K562 (cell line): ENCODE results near the gene ICAM1. TPM values are rescaled to one million over a fixed set of nuclear protein-coding genes. Genes with fewer than 3 reads are reported as not detected.

Source experiments
- BRCA1 ChIP-seq, 2 experiments: fragments of 450-650 bp in 1 of 2; sonication (generic) in 1 of 2; formaldehyde crosslinking in 1 of 2; IDR thresholded peaks; 2 replicates each; pipeline versions ENCODE4 v1.5.0 to v1.6.1; 2017 to 2020; ENCODE audit warnings: mild to moderate bottlenecking in 1 of 2, missing genetic modification reagents in 1 of 2
- CHD4 ChIP-seq: fragments of 200-600 bp; sonication (generic); IDR thresholded peaks from 3 replicates; pipeline ENCODE4 v1.6.1; 2012; ENCODE audit warnings: low read depth, mild to moderate bottlenecking, mixed read lengths, low read length, inconsistent platforms; ENCODE audit not compliant: insufficient read depth, insufficient replicate concordance, poor library complexity, severe bottlenecking
- CSDE1 ChIP-seq, 2 experiments: fragments of 450-650 bp; IDR thresholded peaks; 2 replicates each; pipeline ENCODE4 v1.6.1; 2016; ENCODE audit warnings: mild to moderate bottlenecking in 1 of 2
- ERF ChIP-seq: fragments of 450-650 bp; formaldehyde crosslinking; IDR thresholded peaks from 2 replicates; pipeline ENCODE4 v1.4.0; 2020; ENCODE audit warnings: mild to moderate bottlenecking, mixed read lengths
- FOS ChIP-seq: IDR thresholded peaks from 3 replicates; pipeline ENCODE4 v1.6.1; 2011; ENCODE audit not compliant: insufficient read length; ENCODE audit errors: extremely low read depth
- FOSL1 ChIP-seq: fragments of 200-800 bp; sonication (Bioruptor generic); conservative IDR thresholded peaks from 2 replicates; pipeline ENCODE4 v1.6.1; 2016; ENCODE audit warnings: missing genetic modification characterization, missing compliant biosample characterization
- MBD2 ChIP-seq: sonication (generic); IDR thresholded peaks from 2 replicates; pipeline ENCODE4 v1.6.1; 2016; ENCODE audit warnings: low read depth, borderline replicate concordance
- MTA2 ChIP-seq: fragments of 450-650 bp; IDR thresholded peaks from 2 replicates; pipeline ENCODE4 v1.6.1; 2016; ENCODE audit warnings: low read depth
- NBN ChIP-seq: fragments of 450-650 bp; IDR thresholded peaks from 2 replicates; pipeline ENCODE4 v1.6.1; 2016; ENCODE audit warnings: low read depth, mild to moderate bottlenecking
- NFE2 ChIP-seq: IDR thresholded peaks from 2 replicates; pipeline ENCODE4 v1.6.1; 2014; ENCODE audit warnings: antibody characterized with exemption, low read depth
- NR2C1 ChIP-seq, 2 experiments: fragments of 450-650 bp; IDR thresholded peaks; 2 replicates each; pipeline ENCODE4 v1.6.1; 2017; ENCODE audit warnings: mild to moderate bottlenecking in 2 of 2, antibody characterized with exemption in 1 of 2, inconsistent platforms in 1 of 2, missing compliant biosample characterization in 1 of 2, missing genetic modification characterization in 1 of 2
- NR2F6 ChIP-seq: fragments of 450-650 bp; formaldehyde crosslinking; IDR thresholded peaks from 2 replicates; pipeline ENCODE4 v1.4.0; 2020; ENCODE audit warnings: mild to moderate bottlenecking
- PRMT5 ChIP-seq: sonication (generic); formaldehyde crosslinking; IDR thresholded peaks from 2 replicates; pipeline ENCODE4 v1.5.0; 2020; ENCODE audit warnings: missing genetic modification reagents
- RBM25 ChIP-seq: fragments of 200-400 bp; formaldehyde crosslinking; IDR thresholded peaks from 2 replicates; pipeline ENCODE4 v1.6.1; 2018; ENCODE audit warnings: low read length, low read depth, moderate library complexity; ENCODE audit not compliant: severe bottlenecking
- SMARCA5 ChIP-seq: fragments of 450-650 bp; IDR thresholded peaks from 2 replicates; pipeline ENCODE4 v1.6.1; 2016
- TAF7 ChIP-seq: fragments of 450-650 bp; IDR thresholded peaks from 2 replicates; pipeline ENCODE4 v1.6.1; 2016; ENCODE audit warnings: missing genetic modification characterization, missing compliant biosample characterization
- TRIM24 ChIP-seq, 2 experiments: fragments of 450-650 bp; IDR thresholded peaks; 2 replicates each; pipeline ENCODE4 v1.6.1; 2016
- ZBED1 ChIP-seq: IDR thresholded peaks from 2 replicates; pipeline ENCODE4 v1.6.1; 2014
- ZBTB7A ChIP-seq: IDR thresholded peaks from 2 replicates; pipeline ENCODE4 v1.6.1; 2011; ENCODE audit warnings: low read depth, mild to moderate bottlenecking, low read length, moderate library complexity, borderline replicate concordance; ENCODE audit not compliant: control insufficient read depth
- ZNF217 ChIP-seq: sonication (generic); formaldehyde crosslinking; IDR thresholded peaks from 2 replicates; pipeline ENCODE4 v1.8.0; 2022; ENCODE audit warnings: mild to moderate bottlenecking, missing genetic modification reagents
- ZNF253 ChIP-seq: fragments of 250-450 bp; sonication (Bioruptor Pico); conservative IDR thresholded peaks from 2 replicates; pipeline ENCODE4 v1.6.1; 2021; ENCODE audit warnings: mild to moderate bottlenecking
- ZNF311 ChIP-seq: fragments of 250-450 bp; sonication (Bioruptor Pico); IDR thresholded peaks from 2 replicates; pipeline ENCODE4 v1.4.0; 2020; ENCODE audit warnings: mild to moderate bottlenecking, moderate library complexity
- ZNF324 ChIP-seq: fragments of 250-450 bp; sonication (Bioruptor Pico); IDR thresholded peaks from 2 replicates; pipeline ENCODE4 v1.4.0; 2020; ENCODE audit warnings: mild to moderate bottlenecking
- ZNF408 ChIP-seq: fragments of 250-450 bp; sonication (Bioruptor Pico); IDR thresholded peaks from 2 replicates; pipeline ENCODE4 v1.4.0; 2020; ENCODE audit warnings: low read depth, mild to moderate bottlenecking, moderate library complexity
- ZNF551 ChIP-seq: fragments of 250-450 bp; sonication (Bioruptor Pico); IDR thresholded peaks from 2 replicates; pipeline ENCODE4 v1.5.0; 2021; ENCODE audit warnings: mild to moderate bottlenecking, moderate library complexity
- ZNF764 ChIP-seq: fragments of 250-450 bp; sonication (Bioruptor Pico); IDR thresholded peaks from 2 replicates; pipeline ENCODE4 v1.4.0; 2020; ENCODE audit warnings: low read depth, mild to moderate bottlenecking, moderate library complexity
- polyA plus RNA-seq, 8 experiments: library from polyadenylated mRNA; depleted of rRNA in 4 of 8; stranded (reverse) in 5 of 8; unstranded in 3 of 8; fragments of >200 nt; fragmentation: Nextera tagmentation in 2 of 8; fragmentation: Illumina TruSeq in 1 of 8; extraction: Ambion mirVana in 2 of 8; extraction: Trizol in 1 of 8; gene quantifications; 2 replicates each; pipeline versions ENCODE4 v1.2.1 to v1.2.3, GENCODE V29; 2011 to 2014; ENCODE audit warnings: inconsistent platforms in 1 of 8, missing spikeins in 1 of 8
- total RNA-seq, 7 experiments: library from RNA; depleted of rRNA in 6 of 7; stranded (reverse); fragments of >200 nt in 6 of 7; fragmentation: Illumina TruSeq in 2 of 7; extraction: Trizol in 2 of 7; gene quantifications; 2 replicates each; pipeline versions ENCODE4 v1.2.1 to v1.2.3, GENCODE V29; 2011 to 2021; ENCODE audit warnings: low replicate concordance in 1 of 7
- TF ChIP-seq, protein P1 (sequence below): fragments of 450-650 bp; conservative IDR thresholded peaks from 2 replicates; pipeline ENCODE4 v1.6.1; 2016; ENCODE audit warnings: missing genetic modification characterization, low read depth, mild to moderate bottlenecking, control low read depth, missing compliant biosample characterization
- TF ChIP-seq, protein P2 (sequence below): fragments of 450-650 bp; IDR thresholded peaks from one replicate; pipeline ENCODE4 v1.6.1; 2018; ENCODE audit warnings: mild to moderate bottlenecking, moderate library complexity; ENCODE audit not compliant: partially characterized antibody

Gene ICAM1
- total and polyA plus RNA-seq, 9 of the 15 experiments (the other 6 are each of a cell fraction or from before 2014, with no cell fraction given), result 2.3 to 24.4 (median 13.4) TPM

DNA sequence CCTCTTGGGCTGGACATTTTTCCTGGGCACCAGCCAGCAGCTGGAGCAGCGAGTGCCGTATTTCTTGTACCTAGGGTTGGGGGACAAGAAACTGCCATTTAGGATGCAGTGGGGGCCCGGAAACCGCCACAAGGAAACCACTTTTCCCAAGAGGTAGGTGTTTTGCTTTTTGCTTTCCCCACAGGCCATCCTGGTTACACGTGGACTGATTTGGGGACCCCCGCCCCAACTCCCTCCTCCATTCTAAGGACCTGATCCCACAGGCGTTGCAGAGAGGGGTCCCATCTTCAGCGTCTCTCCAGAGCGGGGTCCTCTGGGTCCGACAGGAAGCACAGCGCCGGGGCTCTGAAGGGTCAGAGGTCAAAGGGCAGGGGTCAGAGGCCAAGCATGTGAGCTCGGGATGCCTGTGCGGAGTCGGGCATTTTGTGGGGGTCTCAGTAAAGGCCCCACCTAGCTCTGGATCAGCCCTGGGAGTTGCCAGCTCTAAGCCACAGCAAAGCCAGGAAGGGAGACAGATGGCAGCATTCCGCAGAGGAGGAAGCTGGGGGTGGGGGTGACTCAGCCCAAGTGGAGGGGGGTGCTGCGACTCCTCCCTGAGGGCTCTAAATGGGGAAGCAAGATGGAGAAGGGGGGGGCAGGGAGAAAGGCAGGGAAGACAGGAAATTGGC lies 34.4 kb downstream of the ICAM1 start (continued):
- TF ChIP-seq, protein P1, sequence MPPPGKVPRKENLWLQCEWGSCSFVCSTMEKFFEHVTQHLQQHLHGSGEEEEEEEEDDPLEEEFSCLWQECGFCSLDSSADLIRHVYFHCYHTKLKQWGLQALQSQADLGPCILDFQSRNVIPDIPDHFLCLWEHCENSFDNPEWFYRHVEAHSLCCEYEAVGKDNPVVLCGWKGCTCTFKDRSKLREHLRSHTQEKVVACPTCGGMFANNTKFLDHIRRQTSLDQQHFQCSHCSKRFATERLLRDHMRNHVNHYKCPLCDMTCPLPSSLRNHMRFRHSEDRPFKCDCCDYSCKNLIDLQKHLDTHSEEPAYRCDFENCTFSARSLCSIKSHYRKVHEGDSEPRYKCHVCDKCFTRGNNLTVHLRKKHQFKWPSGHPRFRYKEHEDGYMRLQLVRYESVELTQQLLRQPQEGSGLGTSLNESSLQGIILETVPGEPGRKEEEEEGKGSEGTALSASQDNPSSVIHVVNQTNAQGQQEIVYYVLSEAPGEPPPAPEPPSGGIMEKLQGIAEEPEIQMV, result no peak
- TF ChIP-seq NR2C1 (IDR thresholded peaks at IDR 0.05), result peak; percentile 99
- TF ChIP-seq NR2C1 (tag; IDR thresholded peaks at IDR 0.05), result peak; percentile 99
- TF ChIP-seq TRIM24 (IDR thresholded peaks at IDR 0.05), result peak; percentile 14 to 16; a peak in 1 of 4 replicates
- no peak for TF ChIP-seq ZNF408 (CRISPR knock-in tag)
- no peak for TF ChIP-seq CSDE1 (IDR thresholded peaks at IDR 0.05)
- peak; percentile 98 for TF ChIP-seq RBM25
- TF ChIP-seq ZNF311, result 0 out of 2 replicates have a peak, but pooled peaks have one; percentile 36
- no peak for TF ChIP-seq ZNF253 (CRISPR knock-in tag)
- no peak for TF ChIP-seq ZNF217 (CRISPR knock-in tag)
- TF ChIP-seq NR2F6 (CRISPR knock-in tag), result 0 out of 2 replicates have a peak, but pooled peaks have one; percentile 49
- peak; percentile 72; the same call in 1 of the 2 replicates for TF ChIP-seq ZBTB7A
- TF ChIP-seq CHD4, result peak; percentile 58
- TF ChIP-seq ZNF764 (CRISPR knock-in tag), result 0 out of 2 replicates have a peak, but pooled peaks have one; percentile 34
- peak; percentile 61 for TF ChIP-seq NFE2
- 0 out of 2 replicates have a peak, but pooled peaks have one; percentile 20 for TF ChIP-seq MBD2
- TF ChIP-seq SMARCA5, result peak; percentile 99
- TF ChIP-seq, protein P2, sequence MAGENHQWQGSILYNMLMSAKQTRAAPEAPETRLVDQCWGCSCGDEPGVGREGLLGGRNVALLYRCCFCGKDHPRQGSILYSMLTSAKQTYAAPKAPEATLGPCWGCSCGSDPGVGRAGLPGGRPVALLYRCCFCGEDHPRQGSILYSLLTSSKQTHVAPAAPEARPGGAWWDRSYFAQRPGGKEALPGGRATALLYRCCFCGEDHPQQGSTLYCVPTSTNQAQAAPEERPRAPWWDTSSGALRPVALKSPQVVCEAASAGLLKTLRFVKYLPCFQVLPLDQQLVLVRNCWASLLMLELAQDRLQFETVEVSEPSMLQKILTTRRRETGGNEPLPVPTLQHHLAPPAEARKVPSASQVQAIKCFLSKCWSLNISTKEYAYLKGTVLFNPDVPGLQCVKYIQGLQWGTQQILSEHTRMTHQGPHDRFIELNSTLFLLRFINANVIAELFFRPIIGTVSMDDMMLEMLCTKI, result no peak
- no peak for TF ChIP-seq ZBED1
- no peak for TF ChIP-seq FOS
- no peak for TF ChIP-seq ZNF324 (CRISPR knock-in tag)
- TF ChIP-seq NBN, result 0 out of 2 replicates have a peak, but pooled peaks have one; percentile 23
- TF ChIP-seq PRMT5 (CRISPR knock-in tag), result no peak
- peak; percentile 70 for TF ChIP-seq MTA2
- TF ChIP-seq ZNF551 (CRISPR knock-in tag), result no peak
- TF ChIP-seq ERF, result peak; percentile 86; the same call in 1 of the 2 replicates
- TF ChIP-seq FOSL1 (tag), result peak; percentile 60
- TF ChIP-seq TAF7 (tag), result no peak
- TF ChIP-seq BRCA1 (IDR thresholded peaks at IDR 0.05), result no peak
- no peak for TF ChIP-seq BRCA1 (CRISPR knock-in tag; IDR thresholded peaks at IDR 0.05)
